Activated naive CD4-positive, alpha-beta T cell treated with anti-CD3 and anti-CD28 coated beads, Interleukin-2, amount 50 U/mL, for 24 hours (primary cell): ENCODE measurements around the gene CYP27C1.

ENCODE experiments used
- H3K27ac Mint-ChIP-seq: one replicate; pipeline ENCODE4 v1.8.0; 2021; ENCODE audit warnings: mild to moderate bottlenecking, mixed read lengths
- H3K27me3 Mint-ChIP-seq: one replicate; pipeline ENCODE4 v1.8.0; 2021; ENCODE audit warnings: mixed read lengths
- H3K36me3 Mint-ChIP-seq: one replicate; pipeline ENCODE4 v1.8.0; 2021; ENCODE audit warnings: mixed read lengths
- H3K4me1 Mint-ChIP-seq: one replicate; pipeline ENCODE4 v1.8.0; 2021; ENCODE audit warnings: mixed read lengths
- H3K4me3 Mint-ChIP-seq: one replicate; pipeline ENCODE4 v1.8.0; 2021; ENCODE audit warnings: mild to moderate bottlenecking, mixed read lengths
- H3K9me3 Mint-ChIP-seq: one replicate; pipeline ENCODE4 v1.8.0; 2021; ENCODE audit warnings: mixed read lengths

Gene CYP27C1

DNA sequence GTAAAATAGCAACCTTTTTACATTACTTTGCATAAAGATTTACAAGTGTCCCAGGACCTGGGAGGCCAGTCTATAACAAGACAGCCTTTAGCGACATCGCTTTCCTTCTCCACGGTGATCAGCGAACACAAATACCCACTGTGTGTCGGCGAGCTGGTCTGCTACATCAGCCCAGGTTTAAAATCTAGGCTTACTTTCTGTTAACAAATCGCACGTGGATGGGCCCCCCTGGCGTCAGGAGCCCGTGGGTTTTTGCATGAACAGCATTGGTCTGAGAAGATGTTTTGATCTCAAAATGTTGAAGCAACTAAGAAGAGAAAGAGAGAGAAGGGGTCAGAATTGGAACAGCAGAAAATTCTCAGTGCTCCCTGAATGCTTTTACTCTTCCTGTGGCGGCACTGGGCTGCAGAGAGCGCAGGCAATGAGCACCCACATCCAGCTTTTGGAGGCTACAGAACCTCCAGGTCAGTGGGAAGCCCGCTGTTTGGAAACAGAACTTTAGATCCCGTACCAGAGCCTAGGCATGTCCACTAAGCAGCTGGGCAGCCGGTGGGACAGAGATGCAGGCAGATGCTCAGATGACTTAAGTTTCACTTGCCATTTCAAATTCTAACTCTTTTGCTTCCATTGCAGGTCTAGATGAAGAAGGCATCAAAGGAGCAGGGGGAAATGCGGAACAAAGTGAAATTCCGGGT lies 32.9 kb downstream of the CYP27C1 start:
- H3K4me1 Mint-ChIP-seq = peaks cover 11% of the 10 kb centered on the region
- peaks cover 4% of the 10 kb centered on the region for H3K9me3 Mint-ChIP-seq
- H3K36me3 Mint-ChIP-seq = peaks cover 2% of the 10 kb centered on the region
- peaks cover 7% of the 10 kb centered on the region for H3K27me3 Mint-ChIP-seq
- H3K27ac Mint-ChIP-seq = no peak overlapping the region
- H3K4me3 Mint-ChIP-seq = no peak overlapping the region

DNA sequence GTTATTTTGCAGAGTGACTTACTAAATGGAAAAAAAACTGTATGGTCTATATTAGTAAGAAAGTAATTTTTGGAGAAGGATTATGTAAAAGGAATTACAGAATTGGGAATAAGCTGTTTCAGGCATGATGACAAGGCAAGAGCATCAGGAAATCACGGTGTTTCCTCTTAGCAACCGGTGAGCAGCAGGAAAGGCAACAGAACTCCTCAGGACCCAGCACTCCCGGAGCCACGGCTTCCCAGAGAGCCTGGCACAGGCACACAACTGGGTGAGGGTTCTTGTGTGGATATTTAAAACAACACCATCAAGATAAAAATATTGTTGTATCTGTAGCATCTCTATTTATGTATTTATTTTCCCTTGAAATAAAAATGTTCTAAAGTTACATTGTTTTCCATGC lies 34.4 kb downstream of the CYP27C1 start:
- H3K4me1 Mint-ChIP-seq = peaks cover 11% of the 10 kb centered on the region
- peaks cover 7% of the 10 kb centered on the region for H3K27me3 Mint-ChIP-seq
- no peak overlapping the region for H3K4me3 Mint-ChIP-seq
- H3K27ac Mint-ChIP-seq = no peak overlapping the region
- H3K36me3 Mint-ChIP-seq = peaks cover 2% of the 10 kb centered on the region
- H3K9me3 Mint-ChIP-seq = peaks cover 4% of the 10 kb centered on the region

DNA sequence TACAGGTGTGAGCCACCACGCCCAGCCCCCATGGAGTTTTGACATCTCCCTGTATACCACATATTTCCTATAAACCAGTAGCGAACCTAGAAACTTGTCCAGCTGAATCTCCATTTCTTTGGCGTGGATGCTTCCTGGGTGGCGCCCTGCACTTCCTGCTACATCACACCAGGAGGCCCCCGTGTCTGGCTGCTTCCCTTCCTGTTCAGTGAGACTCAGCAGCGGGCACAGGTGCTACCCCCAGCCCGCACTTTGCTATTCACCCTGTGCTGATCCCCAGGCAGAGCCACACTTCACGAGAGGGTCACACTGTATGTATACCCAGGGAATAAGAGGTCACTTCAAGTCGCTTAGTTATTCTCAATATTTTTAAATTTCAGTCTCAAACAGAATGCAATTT lies 35.0 kb downstream of the CYP27C1 start:
- H3K9me3 Mint-ChIP-seq = peaks cover 4% of the 10 kb centered on the region
- H3K27me3 Mint-ChIP-seq = peaks cover 7% of the 10 kb centered on the region
- no peak overlapping the region for H3K4me3 Mint-ChIP-seq
- H3K4me1 Mint-ChIP-seq = peaks cover 11% of the 10 kb centered on the region
- no peak overlapping the region for H3K27ac Mint-ChIP-seq
- peaks cover 2% of the 10 kb centered on the region for H3K36me3 Mint-ChIP-seq

DNA sequence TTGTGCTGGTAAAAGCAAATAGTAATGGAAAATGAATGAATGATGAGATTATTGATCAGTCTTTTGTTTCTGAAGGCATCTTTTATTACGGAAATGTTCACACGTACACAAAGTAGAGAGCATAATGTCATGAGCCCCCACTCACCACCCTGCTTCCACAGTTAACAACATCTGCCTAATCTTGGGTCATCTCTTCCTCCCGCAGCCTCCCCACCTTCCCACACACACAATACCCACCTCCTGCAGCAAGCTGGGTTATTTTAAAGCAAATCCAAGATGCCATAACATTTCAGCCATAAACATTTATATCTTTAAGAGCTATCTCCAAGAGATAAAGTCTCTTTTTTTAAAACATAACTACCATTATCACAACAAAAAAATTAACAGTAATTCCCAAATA lies 36.3 kb downstream of the CYP27C1 start:
- Mint-ChIP-seq H3K27me3 (peaks cover 7% of the 10 kb centered on the region), H3K36me3 (no peaks in the 10 kb centered on the region), H3K4me3 (no peak overlapping the region), H3K9me3 (no peaks in the 10 kb centered on the region), H3K27ac (no peak overlapping the region), H3K4me1 (peaks cover 11% of the 10 kb centered on the region)

GRCh38 chr2:127182626-127183458 lies 37.3 kb downstream of the CYP27C1 start:
- Mint-ChIP-seq H3K36me3 (no peaks in the 10 kb centered on the region), H3K4me3 (no peak overlapping the region), H3K9me3 (no peaks in the 10 kb centered on the region), H3K4me1 (peaks cover 11% of the 10 kb centered on the region), H3K27me3 (peaks cover 4% of the 10 kb centered on the region), H3K27ac (no peak overlapping the region)

DNA sequence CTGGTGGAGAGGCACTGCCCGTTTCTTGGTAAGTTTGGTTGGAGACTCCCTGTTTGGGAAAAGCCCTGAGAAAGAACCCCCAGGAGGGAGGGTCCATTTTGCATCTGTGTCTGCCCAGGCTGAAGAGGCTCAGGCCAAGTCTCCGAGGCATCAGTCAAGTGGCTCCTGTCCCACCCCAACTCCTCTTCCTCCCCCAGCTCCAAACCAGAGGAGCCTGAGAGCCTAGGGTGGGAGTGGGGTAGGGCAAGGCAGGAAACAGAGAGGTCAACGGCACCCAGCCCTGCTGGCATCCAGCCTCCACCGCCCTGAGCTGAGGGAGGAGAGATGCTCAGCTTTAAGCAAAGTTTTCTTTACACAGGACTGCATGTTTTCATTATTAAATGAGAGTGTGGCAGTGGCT lies 38.2 kb downstream of the CYP27C1 start:
- no peak overlapping the region for H3K4me3 Mint-ChIP-seq
- no peaks in the 10 kb centered on the region for H3K27me3 Mint-ChIP-seq
- no peaks in the 10 kb centered on the region for H3K36me3 Mint-ChIP-seq
- H3K9me3 Mint-ChIP-seq = no peaks in the 10 kb centered on the region
- no peak overlapping the region for H3K27ac Mint-ChIP-seq
- H3K4me1 Mint-ChIP-seq = peaks cover 11% of the 10 kb centered on the region

DNA sequence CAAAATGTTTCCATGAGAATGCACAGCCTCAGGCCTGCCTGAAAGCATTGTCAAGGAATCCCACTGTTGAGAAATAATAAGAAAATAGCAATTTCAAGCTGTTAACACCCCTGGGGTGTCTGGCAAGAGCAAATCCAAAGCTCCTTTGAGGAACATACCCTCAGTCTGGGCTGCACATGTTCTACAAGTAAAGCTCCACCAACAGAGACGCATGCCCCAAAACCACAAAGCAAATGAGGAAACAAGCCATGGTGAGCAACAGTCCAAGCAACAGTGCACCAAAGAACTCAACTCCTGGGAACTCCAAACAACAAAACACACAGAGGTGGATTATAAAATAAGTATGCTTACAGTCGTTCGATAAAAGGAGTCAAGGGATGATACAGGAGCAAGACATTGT lies 40.3 kb downstream of the CYP27C1 start:
- no peak overlapping the region for H3K4me3 Mint-ChIP-seq
- H3K9me3 Mint-ChIP-seq = no peaks in the 10 kb centered on the region
- H3K27ac Mint-ChIP-seq = no peak overlapping the region
- H3K36me3 Mint-ChIP-seq = no peaks in the 10 kb centered on the region
- H3K4me1 Mint-ChIP-seq = no peaks in the 10 kb centered on the region
- no peaks in the 10 kb centered on the region for H3K27me3 Mint-ChIP-seq

GRCh38 chr2:127177617-127178263 lies 42.4 kb downstream of the CYP27C1 start:
- Mint-ChIP-seq H3K9me3 (no peaks in the 10 kb centered on the region), H3K27me3 (no peaks in the 10 kb centered on the region), H3K4me3 (no peak overlapping the region), H3K36me3 (no peaks in the 10 kb centered on the region), H3K4me1 (no peaks in the 10 kb centered on the region), H3K27ac (no peak overlapping the region)

GRCh38 chr2:127176371-127177311 lies 43.5 kb downstream of the CYP27C1 start:
- Mint-ChIP-seq H3K9me3 (no peaks in the 10 kb centered on the region), H3K27me3 (no peaks in the 10 kb centered on the region), H3K36me3 (no peaks in the 10 kb centered on the region), H3K27ac (no peak overlapping the region), H3K4me3 (no peak overlapping the region), H3K4me1 (no peaks in the 10 kb centered on the region)

- no peaks in the 10 kb centered on the region for H3K36me3 Mint-ChIP-seq
Observed at GRCh38 chr2:127175751-127176354, 44.2 kb downstream of the CYP27C1 start.

GRCh38 chr2:127175041-127175721 lies 44.9 kb downstream of the CYP27C1 start:
- Mint-ChIP-seq H3K36me3 (no peaks in the 10 kb centered on the region), H3K4me1 (no peaks in the 10 kb centered on the region), H3K4me3 (no peak overlapping the region), H3K27ac (no peak overlapping the region), H3K27me3 (no peaks in the 10 kb centered on the region), H3K9me3 (no peaks in the 10 kb centered on the region)

More at GRCh38 chr2:127175751-127176354, 44.2 kb downstream of the CYP27C1 start:
- Mint-ChIP-seq H3K9me3 (no peaks in the 10 kb centered on the region), H3K27ac (no peak overlapping the region), H3K4me3 (no peak overlapping the region), H3K27me3 (no peaks in the 10 kb centered on the region), H3K4me1 (no peaks in the 10 kb centered on the region)

- no peaks in the 10 kb centered on the region for H3K27me3 Mint-ChIP-seq
- no peak overlapping the region for H3K27ac Mint-ChIP-seq
- no peaks in the 10 kb centered on the region for H3K36me3 Mint-ChIP-seq
- H3K4me3 Mint-ChIP-seq = no peak overlapping the region
- H3K9me3 Mint-ChIP-seq = no peaks in the 10 kb centered on the region
- no peaks in the 10 kb centered on the region for H3K4me1 Mint-ChIP-seq
Observed at GRCh38 chr2:127174640-127175039, 45.5 kb downstream of the CYP27C1 start.

DNA sequence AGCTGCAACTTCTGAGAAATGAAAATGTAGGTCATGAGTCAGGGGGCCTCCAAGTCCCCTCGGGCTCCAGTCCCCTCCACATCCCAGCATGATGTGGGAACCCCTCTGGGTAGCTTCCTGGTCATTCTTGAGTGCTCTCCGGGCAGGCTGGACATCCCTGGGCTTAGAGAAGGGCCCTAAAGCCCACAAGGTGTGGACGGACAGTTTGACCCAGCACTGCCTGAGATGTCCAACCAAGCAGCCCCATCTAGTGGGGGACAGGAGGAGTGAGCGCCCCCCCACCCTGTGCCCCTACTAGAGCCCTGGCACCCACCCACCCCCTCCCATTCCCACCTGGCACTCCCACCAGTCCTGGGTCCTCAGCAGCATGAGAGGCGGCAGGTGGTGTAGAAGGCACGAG lies 46.0 kb downstream of the CYP27C1 start:
- Mint-ChIP-seq H3K27me3 (no peaks in the 10 kb centered on the region), H3K4me1 (no peaks in the 10 kb centered on the region), H3K27ac (no peak overlapping the region), H3K4me3 (no peak overlapping the region), H3K36me3 (no peaks in the 10 kb centered on the region), H3K9me3 (no peaks in the 10 kb centered on the region)

- H3K36me3 Mint-ChIP-seq = no peaks in the 10 kb centered on the region
- H3K27me3 Mint-ChIP-seq = no peaks in the 10 kb centered on the region
- no peak overlapping the region for H3K4me3 Mint-ChIP-seq
- no peaks in the 10 kb centered on the region for H3K4me1 Mint-ChIP-seq
- no peak overlapping the region for H3K27ac Mint-ChIP-seq
- no peaks in the 10 kb centered on the region for H3K9me3 Mint-ChIP-seq
Observed at GRCh38 chr2:127173057-127173456, 47.0 kb downstream of the CYP27C1 start.
